HG03108 (cell line): ENCODE results near the gene RAB8B.

Source experiments
- ATAC-seq: cut with Tn5 transposase; IDR thresholded peaks from one replicate; pipeline ENCODE4 v1.9.1; 2021; ENCODE audit warnings: moderate library complexity; ENCODE audit not compliant: unreplicated experiment

RAB8B gene

GRCh38 chr15:63181648-63182047, 7.8 kb upstream of the RAB8B start:
- ATAC-seq: no peak

- ATAC-seq: no peak
These were observed 4.2 kb upstream of the RAB8B start for GRCh38 chr15:63185206-63185605.

- no peak for ATAC-seq
These were observed 3.3 kb upstream of the RAB8B start for GRCh38 chr15:63186065-63186464.

GRCh38 chr15:63187589-63188226, 1.7 kb upstream of the RAB8B start:
- ATAC-seq: no peak

- ATAC-seq: no peak
These were observed 1.0 kb upstream of the RAB8B start for GRCh38 chr15:63188247-63188925.

GRCh38 chr15:63189941-63190768, 749 bp downstream of the RAB8B start:
- no peak for ATAC-seq

- no peak for ATAC-seq
These were observed 1.6 kb downstream of the RAB8B start for GRCh38 chr15:63190769-63191649.

GRCh38 chr15:63191895-63192618, 2.7 kb downstream of the RAB8B start:
- peak; percentile 31 for ATAC-seq

GRCh38 chr15:63192619-63193206, 3.3 kb downstream of the RAB8B start:
- no peak for ATAC-seq

GRCh38 chr15:63194302-63194701, 4.9 kb downstream of the RAB8B start:
- ATAC-seq: no peak

- ATAC-seq: no peak
These were observed 5.6 kb downstream of the RAB8B start for GRCh38 chr15:63194880-63195568.

GRCh38 chr15:63195569-63196015, 6.2 kb downstream of the RAB8B start:
- no peak for ATAC-seq

- no peak for ATAC-seq
These were observed 7.4 kb downstream of the RAB8B start for GRCh38 chr15:63196842-63197241.

- no peak for ATAC-seq
These were observed 8.2 kb downstream of the RAB8B start for GRCh38 chr15:63197626-63198025.

- ATAC-seq: no peak
These were observed 9.2 kb downstream of the RAB8B start for GRCh38 chr15:63198371-63199250.

GRCh38 chr15:63200464-63201249, 11.3 kb downstream of the RAB8B start:
- ATAC-seq: no peak

GRCh38 chr15:63202861-63203260, 13.5 kb downstream of the RAB8B start:
- ATAC-seq: no peak
